Mucosa of rectum (tissue), 2 donors: Measurements from ENCODE around the gene CSNK1A1.
A peak's percentile ranks its signal among the peaks of the same experiment; 100 is the strongest.

Experiments
- H3K27ac ChIP-seq, 2 donors: one replicate each; pipeline ENCODE4 v1.7.0; 2013; ENCODE audit warnings: inconsistent platforms in 2 of 2, low read depth in 2 of 2, low read length in 2 of 2
- H3K27me3 ChIP-seq, 2 donors: one replicate each; pipeline ENCODE4 v1.7.0; 2013; ENCODE audit warnings: low read length in 2 of 2; ENCODE audit not compliant: control insufficient read depth in 2 of 2, insufficient read depth in 2 of 2
- H3K36me3 ChIP-seq, 2 donors: one replicate each; pipeline ENCODE4 v1.7.0; 2013; ENCODE audit warnings: low read length in 2 of 2; ENCODE audit not compliant: control insufficient read depth in 2 of 2, insufficient read depth in 2 of 2
- H3K4me1 ChIP-seq, 2 donors: one replicate each; pipeline ENCODE4 v1.7.0; 2013; ENCODE audit warnings: low read length in 2 of 2, mild to moderate bottlenecking in 1 of 2; ENCODE audit not compliant: control insufficient read depth in 2 of 2, insufficient read depth in 2 of 2
- H3K4me3 ChIP-seq, 2 donors: one replicate each; pipeline ENCODE4 v1.7.0; 2013; ENCODE audit warnings: low read length in 2 of 2
- H3K9ac ChIP-seq, 2 donors: one replicate each; pipeline ENCODE4 v1.7.0; 2013; ENCODE audit warnings: low read length in 2 of 2, low read depth in 1 of 2, mild to moderate bottlenecking in 1 of 2
- H3K9me3 ChIP-seq, 2 donors: one replicate each; pipeline ENCODE4 v1.7.0; 2013; ENCODE audit warnings: low read length in 2 of 2; ENCODE audit not compliant: control insufficient read depth in 2 of 2
- donor health status: healthy.
- donor health status: Normal muscosa, but diverticular disease.

The CSNK1A1 gene

DNA sequence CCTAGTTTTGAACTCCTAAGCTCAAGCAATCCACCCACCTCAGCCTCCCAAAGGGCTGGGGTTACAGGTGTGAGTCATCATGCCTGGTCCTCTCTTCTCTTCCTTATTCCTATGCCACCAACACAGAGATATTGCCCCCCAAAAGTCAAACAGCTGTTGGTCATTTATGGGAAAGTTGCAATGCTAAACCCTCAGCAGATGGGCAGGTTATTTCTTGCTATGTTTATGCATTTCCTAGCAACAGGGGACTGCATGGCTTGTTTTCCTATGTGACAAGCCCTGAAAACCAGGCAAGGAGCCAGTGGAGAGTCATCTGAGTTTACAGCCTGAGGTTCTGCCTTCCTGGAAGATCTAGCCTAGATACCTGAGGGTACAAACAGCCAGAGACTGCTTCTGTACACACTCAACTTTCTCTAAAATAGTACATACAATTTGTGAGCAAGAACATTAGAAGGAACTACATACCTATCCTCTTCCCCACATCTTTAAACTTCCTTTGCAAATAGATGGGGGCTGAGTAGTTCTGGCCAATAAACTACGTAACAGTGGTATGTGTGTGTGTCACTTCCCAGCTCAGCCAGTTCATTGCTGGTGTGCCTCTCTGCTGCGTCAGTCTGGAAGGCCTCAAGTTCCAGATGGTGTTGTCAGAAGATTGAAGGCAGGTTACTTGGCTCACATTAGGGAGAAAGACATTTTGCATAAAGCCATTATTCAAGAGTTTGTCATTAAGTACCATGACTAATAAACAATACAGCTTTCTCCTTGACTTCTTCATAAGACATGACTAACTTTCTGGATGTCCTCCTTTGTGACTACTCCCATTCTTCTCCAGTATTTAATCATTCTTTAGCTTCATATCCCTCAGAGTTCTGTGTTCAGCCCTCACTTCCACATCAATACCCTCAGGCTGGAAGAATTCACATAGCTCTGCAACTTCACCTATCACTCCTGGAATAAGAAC, 65.3 kb downstream of the CSNK1A1 start:
- Histone ChIP-seq H3K9me3 (no peaks in the 10 kb centered on the region), H3K27me3 (no peaks in the 10 kb centered on the region), H3K4me1 (peaks cover 25 to 55% of the 10 kb centered on the region in 2 donors), H3K4me3 (peak overlapping the region in 1 of 2 donors; percentile 7), H3K9ac (peak overlapping the region; percentile 35 to 56), H3K36me3 (no peaks in the 10 kb centered on the region), H3K27ac (peak overlapping the region; percentile 85 to 93)

- H3K27ac ChIP-seq: peak overlapping the region; percentile 64 to 71
- H3K9ac ChIP-seq: no peak overlapping the region
- H3K4me3 ChIP-seq: no peak overlapping the region
These were observed 69.8 kb downstream of the CSNK1A1 start for GRCh38 chr5:149481485-149481884.

GRCh38 chr5:149478761-149479160, 72.5 kb downstream of the CSNK1A1 start:
- H3K4me1 ChIP-seq: peaks cover 2 to 23% of the 10 kb centered on the region in 2 donors
- H3K27me3 ChIP-seq: no peaks in the 10 kb centered on the region
- H3K9me3 ChIP-seq: no peaks in the 10 kb centered on the region
- H3K9ac ChIP-seq: no peak overlapping the region
- no peak overlapping the region for H3K27ac ChIP-seq
- H3K4me3 ChIP-seq: no peak overlapping the region
- no peaks in the 10 kb centered on the region for H3K36me3 ChIP-seq

More at GRCh38 chr5:149481485-149481884, 69.8 kb downstream of the CSNK1A1 start:
- peaks cover 13 to 38% of the 10 kb centered on the region in 2 donors for H3K4me1 ChIP-seq
- no peaks in the 10 kb centered on the region for H3K9me3 ChIP-seq
- no peaks in the 10 kb centered on the region for H3K27me3 ChIP-seq
- H3K36me3 ChIP-seq: no peaks in the 10 kb centered on the region

- no peak overlapping the region for H3K4me3 ChIP-seq
- H3K27me3 ChIP-seq: no peaks in the 10 kb centered on the region
- H3K27ac ChIP-seq: no peak overlapping the region
- no peaks in the 10 kb centered on the region for H3K36me3 ChIP-seq
- H3K9ac ChIP-seq: no peak overlapping the region
- no peaks in the 10 kb centered on the region for H3K9me3 ChIP-seq
- peaks cover 11 to 24% of the 10 kb centered on the region in 2 donors for H3K4me1 ChIP-seq
These were observed 75.5 kb downstream of the CSNK1A1 start for GRCh38 chr5:149475777-149476176.

DNA sequence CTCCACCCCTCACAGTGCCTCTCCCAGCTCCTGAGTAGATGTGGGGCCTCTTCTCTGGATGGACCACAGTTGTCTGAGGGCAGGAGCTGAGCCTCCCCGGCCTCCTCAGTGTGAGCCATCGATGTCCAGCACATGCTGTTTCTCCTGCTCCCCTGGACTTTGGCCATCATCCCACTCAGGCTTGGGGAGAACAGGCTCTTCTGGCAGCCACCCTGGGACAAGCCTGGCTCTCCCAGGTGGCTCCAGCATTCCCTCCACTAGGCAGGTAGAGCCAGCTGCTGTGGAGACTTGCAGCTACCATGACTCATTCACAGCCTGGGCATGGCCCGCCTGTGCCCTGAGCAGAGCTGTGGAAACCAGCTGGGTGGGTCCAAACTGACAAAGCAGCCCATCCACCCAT, 77.0 kb downstream of the CSNK1A1 start:
- Histone ChIP-seq H3K4me1 (peaks cover 13 to 27% of the 10 kb centered on the region in 2 donors), H3K27me3 (no peaks in the 10 kb centered on the region), H3K9me3 (no peaks in the 10 kb centered on the region), H3K4me3 (no peak overlapping the region), H3K9ac (peak overlapping the region in 1 of 2 donors; percentile 53), H3K27ac (peak overlapping the region; percentile 61 to 81), H3K36me3 (no peaks in the 10 kb centered on the region)

DNA sequence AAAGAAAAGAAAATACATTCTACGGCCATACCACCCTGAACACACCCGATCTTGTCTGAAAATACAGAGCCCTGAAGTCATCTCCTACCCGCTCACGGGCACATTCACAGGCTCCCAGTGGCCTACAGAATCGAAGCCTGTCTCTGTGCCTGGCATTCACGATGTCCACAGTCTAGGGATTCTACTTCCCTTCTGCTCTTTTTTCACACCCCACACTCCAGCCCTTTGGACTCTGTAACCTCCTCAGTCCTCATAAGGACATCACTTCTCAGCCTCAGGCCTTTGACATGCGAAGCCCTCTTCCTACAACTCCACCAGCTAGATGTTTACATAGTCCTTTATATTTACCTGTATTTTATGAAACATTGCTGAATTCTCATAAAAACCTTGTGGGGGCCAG, 77.8 kb downstream of the CSNK1A1 start:
- no peak overlapping the region for H3K27ac ChIP-seq

DNA sequence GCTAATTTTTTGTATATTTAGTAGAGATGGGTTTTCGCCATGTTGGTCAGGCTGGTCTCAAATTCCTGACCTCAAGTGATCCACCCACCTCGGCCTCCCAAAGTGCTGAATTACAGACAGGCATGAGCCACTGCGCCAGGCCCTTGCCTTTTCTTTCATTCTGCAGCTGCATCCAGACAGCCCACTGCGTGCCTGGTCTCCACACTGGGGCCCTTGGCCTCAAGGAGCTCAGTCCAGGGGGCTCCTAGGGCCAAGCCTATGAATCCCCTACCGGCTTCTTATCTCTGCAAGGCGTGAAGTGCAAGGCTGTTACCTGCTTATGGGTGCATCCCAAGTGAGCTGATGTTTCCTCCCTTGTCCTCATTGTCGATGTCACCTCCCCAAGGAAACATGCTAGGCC, 78.8 kb downstream of the CSNK1A1 start:
- Histone ChIP-seq H3K4me1 (peaks cover 13 to 30% of the 10 kb centered on the region in 2 donors), H3K27me3 (no peaks in the 10 kb centered on the region), H3K9ac (peak overlapping the region in 1 of 2 donors; percentile 67), H3K4me3 (no peak overlapping the region), H3K27ac (peak overlapping the region; percentile 59 to 82), H3K36me3 (no peaks in the 10 kb centered on the region), H3K9me3 (no peaks in the 10 kb centered on the region)

More for the DNA sequence above, 77.8 kb downstream of the CSNK1A1 start:
- Histone ChIP-seq H3K27me3 (no peaks in the 10 kb centered on the region), H3K9ac (no peak overlapping the region), H3K9me3 (no peaks in the 10 kb centered on the region), H3K36me3 (no peaks in the 10 kb centered on the region), H3K4me3 (no peak overlapping the region), H3K4me1 (peaks cover 13 to 27% of the 10 kb centered on the region in 2 donors)

- Histone ChIP-seq H3K36me3 (no peaks in the 10 kb centered on the region), H3K4me1 (peaks cover 13 to 38% of the 10 kb centered on the region in 2 donors), H3K4me3 (peak overlapping the region in 1 of 2 donors; percentile 31), H3K9me3 (no peaks in the 10 kb centered on the region), H3K9ac (peak overlapping the region; percentile 34 to 67), H3K27ac (peak overlapping the region; percentile 86), H3K27me3 (no peaks in the 10 kb centered on the region)
These were observed 79.6 kb downstream of the CSNK1A1 start for GRCh38 chr5:149471406-149472183.

GRCh38 chr5:149470942-149471341, 80.3 kb downstream of the CSNK1A1 start:
- Histone ChIP-seq H3K9ac (peak overlapping the region; percentile 34 to 64), H3K9me3 (no peaks in the 10 kb centered on the region), H3K4me3 (no peak overlapping the region), H3K36me3 (no peaks in the 10 kb centered on the region), H3K4me1 (peaks cover 20 to 44% of the 10 kb centered on the region in 2 donors), H3K27me3 (no peaks in the 10 kb centered on the region), H3K27ac (peak overlapping the region; percentile 86)
